HL-60 (cell line): ENCODE data around the gene JMJD1C.

Experiments
- DNase-seq, 2 experiments: peaks; one replicate each; pipeline ENCODE4 v3.0.0-alpha.2; 2010 to 2020; ENCODE audit warnings: low read depth in 1 of 2, low spot score in 1 of 2
- H3K27ac ChIP-seq: fragments of 250-450 bp; sonication (Bioruptor Pico); replicated peaks from 2 replicates; pipeline ENCODE4 v1.5.1; 2020; ENCODE audit warnings: mild to moderate bottlenecking, moderate library complexity
- H3K27me3 ChIP-seq: fragments of 250-450 bp; sonication (Bioruptor Pico); 2 replicates; pipeline ENCODE4 v1.5.1; 2021; ENCODE audit warnings: mild to moderate bottlenecking, moderate library complexity; ENCODE audit not compliant: insufficient read depth, poor library complexity, severe bottlenecking
- H3K4me3 ChIP-seq: replicated peaks from 2 replicates; pipeline ENCODE4 v1.5.1; 2011; ENCODE audit warnings: mild to moderate bottlenecking, control low read depth, low read length; ENCODE audit not compliant: insufficient read depth
- CTCF ChIP-seq: IDR thresholded peaks from one replicate; pipeline ENCODE4 v1.5.1; 2011; ENCODE audit warnings: low read length, control low read depth, inconsistent platforms; ENCODE audit not compliant: insufficient read depth
- GABPA ChIP-seq: IDR thresholded peaks from 2 replicates; pipeline ENCODE4 v1.6.1; 2012; ENCODE audit warnings: low read depth
- POLR2AphosphoS5 ChIP-seq: IDR thresholded peaks from 2 replicates; pipeline ENCODE4 v1.6.1; 2012; ENCODE audit warnings: low read depth
- REST ChIP-seq: IDR thresholded peaks from 2 replicates; pipeline ENCODE4 v1.6.1; 2012; ENCODE audit warnings: low read depth; ENCODE audit not compliant: insufficient replicate concordance
- SPI1 ChIP-seq: IDR thresholded peaks from 2 replicates; pipeline ENCODE4 v1.6.1; 2012; ENCODE audit warnings: low read depth, mild to moderate bottlenecking, borderline replicate concordance

The JMJD1C gene

GRCh38 chr10:63199716-63200115, 266.1 kb downstream of the JMJD1C start:
- Histone ChIP-seq H3K27me3 (no peaks in the 10 kb centered on the region), H3K27ac (no peak overlapping the region), H3K4me3 (no peak overlapping the region)
- no peak for DNase-seq
- no peak for TF ChIP-seq CTCF
- TF ChIP-seq GABPA: no peak
- no peak for TF ChIP-seq REST
- TF ChIP-seq SPI1: no peak
- TF ChIP-seq POLR2AphosphoS5: no peak

- no peak overlapping the region for H3K27ac ChIP-seq
- H3K27me3 ChIP-seq: no peaks in the 10 kb centered on the region
Observed at GRCh38 chr10:63197344-63198092, 268.3 kb downstream of the JMJD1C start.

More at GRCh38 chr10:63197344-63198092, 268.3 kb downstream of the JMJD1C start:
- no peak for DNase-seq
- no peak overlapping the region for H3K4me3 ChIP-seq
- TF ChIP-seq CTCF (no peak), SPI1 (no peak), POLR2AphosphoS5 (no peak), REST (no peak), GABPA (no peak)
